Fibroblast of villous mesenchyme (primary cell): ENCODE results near the gene FERMT2. TPM values are rescaled to one million over a fixed set of nuclear protein-coding genes. Genes with fewer than 3 reads are reported as not detected.

Experiments
- DNase-seq: peaks from one replicate; pipeline ENCODE4 v3.0.0-alpha.2; 2010; ENCODE audit warnings: low read depth
- H3K4me3 ChIP-seq: 2 replicates; pipeline ENCODE4 v1.5.1; 2011; ENCODE audit warnings: low read depth, mild to moderate bottlenecking, low read length
- total RNA-seq: library from RNA; depleted of rRNA; stranded (reverse); fragments of >200 nt; gene quantifications from 2 replicates; pipeline ENCODE4 v1.2.3, GENCODE V29; 2012
- TF ChIP-seq, protein P1 (sequence below): IDR thresholded peaks from 2 replicates; pipeline ENCODE4 v1.5.1; 2012; ENCODE audit warnings: low read depth, mild to moderate bottlenecking, low read length; ENCODE audit not compliant: insufficient read depth

FERMT2 gene
- total RNA-seq, 1 donor, result 320 TPM

DNA sequence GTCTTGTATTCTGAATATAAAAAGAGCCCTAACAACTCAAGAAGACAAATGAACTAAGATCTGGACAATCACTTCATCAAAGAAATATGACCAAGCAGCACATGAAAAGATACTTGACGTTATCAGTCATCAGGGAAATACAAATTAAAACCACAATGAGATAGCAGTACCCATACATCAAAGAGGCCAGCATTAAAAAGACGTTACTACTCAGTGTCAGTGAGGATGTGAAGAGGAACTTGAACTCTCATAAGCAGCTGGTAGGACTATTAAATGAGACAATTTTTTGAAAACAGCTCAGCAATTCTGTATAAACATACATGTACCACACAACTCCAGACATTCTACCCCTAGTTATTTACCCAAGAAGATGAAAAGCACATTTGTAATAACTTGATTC lies 55.9 kb downstream of the FERMT2 start:
- peak; percentile 45 for DNase-seq
- TF ChIP-seq, protein P1, sequence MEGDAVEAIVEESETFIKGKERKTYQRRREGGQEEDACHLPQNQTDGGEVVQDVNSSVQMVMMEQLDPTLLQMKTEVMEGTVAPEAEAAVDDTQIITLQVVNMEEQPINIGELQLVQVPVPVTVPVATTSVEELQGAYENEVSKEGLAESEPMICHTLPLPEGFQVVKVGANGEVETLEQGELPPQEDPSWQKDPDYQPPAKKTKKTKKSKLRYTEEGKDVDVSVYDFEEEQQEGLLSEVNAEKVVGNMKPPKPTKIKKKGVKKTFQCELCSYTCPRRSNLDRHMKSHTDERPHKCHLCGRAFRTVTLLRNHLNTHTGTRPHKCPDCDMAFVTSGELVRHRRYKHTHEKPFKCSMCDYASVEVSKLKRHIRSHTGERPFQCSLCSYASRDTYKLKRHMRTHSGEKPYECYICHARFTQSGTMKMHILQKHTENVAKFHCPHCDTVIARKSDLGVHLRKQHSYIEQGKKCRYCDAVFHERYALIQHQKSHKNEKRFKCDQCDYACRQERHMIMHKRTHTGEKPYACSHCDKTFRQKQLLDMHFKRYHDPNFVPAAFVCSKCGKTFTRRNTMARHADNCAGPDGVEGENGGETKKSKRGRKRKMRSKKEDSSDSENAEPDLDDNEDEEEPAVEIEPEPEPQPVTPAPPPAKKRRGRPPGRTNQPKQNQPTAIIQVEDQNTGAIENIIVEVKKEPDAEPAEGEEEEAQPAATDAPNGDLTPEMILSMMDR, result no peak
- H3K4me3 ChIP-seq, result no peak overlapping the region

DNA sequence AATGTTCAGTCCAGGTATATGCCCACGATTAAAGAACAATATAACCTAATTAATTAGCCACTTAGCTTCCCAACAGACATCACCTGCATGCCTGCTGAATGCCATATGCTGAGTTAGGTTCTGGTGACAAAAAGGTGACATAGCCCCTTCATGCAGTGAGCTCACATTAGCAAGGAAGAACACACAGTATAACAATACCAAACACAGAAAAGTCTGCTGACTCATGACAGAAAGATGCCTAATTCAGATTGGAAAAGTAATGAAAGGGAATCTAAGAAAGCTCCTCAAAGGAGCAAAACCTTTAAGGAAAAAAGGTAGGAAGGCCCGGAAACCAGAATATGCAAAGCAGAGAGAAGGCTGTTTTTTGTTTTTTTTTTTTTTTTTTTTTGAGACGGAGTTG lies 59.0 kb downstream of the FERMT2 start:
- DNase-seq, result no peak
- H3K4me3 ChIP-seq, result no peak overlapping the region

DNA sequence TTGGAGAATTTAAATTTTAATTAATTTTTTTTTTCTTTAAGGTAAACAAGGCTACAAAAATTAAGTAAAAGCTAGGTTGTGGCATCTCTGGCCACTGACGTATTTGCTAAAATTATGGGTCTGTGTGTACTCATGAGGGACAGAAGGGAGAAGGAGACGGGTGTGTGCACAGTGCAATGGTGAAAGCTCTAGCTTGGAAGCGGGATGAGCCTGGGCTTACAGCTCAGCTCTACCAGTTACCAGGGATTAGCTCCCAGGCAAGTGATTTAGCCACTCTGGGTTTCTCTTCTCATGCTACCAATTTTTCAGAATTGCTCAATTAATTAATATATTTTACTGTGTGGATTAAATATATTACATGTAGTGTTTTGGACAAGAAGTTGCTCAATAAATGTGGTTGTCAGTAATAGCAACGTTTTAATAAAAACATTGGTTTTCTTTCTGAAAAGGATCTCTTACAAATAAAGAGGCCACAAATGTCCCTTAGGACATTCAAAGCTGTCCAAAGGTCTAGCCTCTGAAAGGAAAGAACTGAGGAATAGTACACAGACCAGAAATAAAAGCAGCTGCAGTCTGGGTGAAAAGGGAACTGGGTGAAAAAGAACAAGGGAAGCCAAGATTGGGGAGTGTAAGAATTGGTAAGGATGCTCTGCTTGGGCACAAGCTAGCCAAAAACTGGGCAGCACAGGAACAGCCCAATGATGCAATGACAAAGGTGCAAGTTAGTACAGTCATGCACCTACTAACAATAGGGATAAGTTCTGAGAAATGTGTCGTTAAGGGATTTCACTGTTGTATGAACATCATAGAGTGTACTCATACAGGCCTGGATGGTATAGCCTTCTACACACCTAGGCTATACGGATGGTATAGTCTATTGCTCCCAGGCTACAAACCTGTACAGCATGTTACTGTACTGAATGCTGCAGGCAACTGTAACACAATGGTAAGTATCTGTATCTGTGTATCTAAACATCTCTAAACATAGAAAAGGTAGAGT lies 61.7 kb downstream of the FERMT2 start:
- TF ChIP-seq, protein P1, result no peak
- no peak overlapping the region for H3K4me3 ChIP-seq
- DNase-seq, result no peak

More for the DNA sequence above, 59.0 kb downstream of the FERMT2 start:
- TF ChIP-seq, protein P1, result no peak

DNA sequence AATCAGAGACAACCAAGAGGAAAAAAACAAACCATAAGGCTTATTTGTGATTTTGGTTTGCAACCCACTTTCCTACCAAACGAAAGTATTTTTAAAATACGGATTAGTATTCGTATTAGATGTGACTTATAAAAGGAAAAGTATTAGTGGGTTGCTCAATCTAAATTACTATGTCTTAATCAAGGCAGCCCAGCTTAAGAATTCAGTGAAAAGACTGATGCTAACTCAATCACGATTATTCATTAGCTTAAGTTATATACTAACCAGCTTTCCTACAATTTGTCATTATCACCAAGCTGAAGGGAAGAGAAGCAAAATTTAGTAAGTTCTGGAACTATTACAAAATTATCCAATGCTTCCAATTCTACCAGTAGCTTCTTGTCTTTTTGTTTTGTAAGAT lies 62.7 kb downstream of the FERMT2 start:
- DNase-seq, result no peak
- no peak overlapping the region for H3K4me3 ChIP-seq
- TF ChIP-seq, protein P1, result no peak

DNA sequence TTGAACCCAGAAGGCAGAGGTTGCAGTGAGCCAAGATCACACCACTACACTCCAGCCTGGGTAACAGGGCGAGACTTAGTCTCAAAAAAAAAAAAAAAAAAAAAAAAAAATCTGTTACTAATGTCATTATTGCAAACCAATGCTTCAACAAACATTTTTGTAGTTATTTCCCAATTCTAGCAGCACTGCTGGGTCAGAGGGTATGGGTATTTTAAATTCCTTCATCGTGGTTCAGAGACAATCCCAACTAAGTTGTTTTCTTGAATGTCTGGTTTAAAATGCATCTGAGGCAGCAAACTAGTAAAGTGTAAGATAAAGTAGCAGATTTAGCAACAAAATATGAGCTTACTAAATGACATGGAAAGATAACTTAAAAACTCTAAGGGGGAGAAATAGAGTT lies 65.6 kb downstream of the FERMT2 start:
- peak; percentile 79 for DNase-seq
- no peak overlapping the region for H3K4me3 ChIP-seq
- TF ChIP-seq, protein P1, result no peak

DNA sequence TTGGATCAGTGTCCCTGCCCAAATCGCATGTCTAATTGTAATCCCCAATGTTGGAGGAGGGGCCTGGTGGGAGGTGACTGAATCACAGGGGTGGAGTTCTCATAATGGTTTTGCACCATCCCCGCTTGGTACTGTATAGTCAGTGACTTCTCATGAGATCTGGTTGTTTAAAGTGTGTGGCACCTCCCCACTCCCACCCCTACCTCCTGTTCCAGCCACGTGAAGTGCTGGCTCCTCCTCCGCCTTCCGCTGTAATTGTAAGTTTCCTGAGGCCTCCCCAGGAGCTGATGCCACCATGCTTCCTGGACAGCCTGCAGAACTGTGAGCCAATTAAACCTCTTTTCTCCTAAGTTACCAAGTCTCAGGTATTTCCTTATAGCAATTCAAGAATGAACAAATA lies 67.2 kb downstream of the FERMT2 start:
- TF ChIP-seq, protein P1, result no peak
- H3K4me3 ChIP-seq, result no peak overlapping the region
- DNase-seq, result no peak
